Measurements from ENCODE around the gene INCENP. TPM values are rescaled to one million over a fixed set of nuclear protein-coding genes. Genes with fewer than 3 reads are reported as not detected.

INCENP gene
- total and polyA plus RNA-seq, 10 of the 15 experiments (the other 5 are each of a cell fraction or from before 2014, with no cell fraction given), result 1.4 to 96.8 (median 29.0) TPM

- H4K20me1 ChIP-seq (ENCODE audit: control insufficient read depth, insufficient read depth), result no peaks in the 10 kb centered on the region
- no peak overlapping the region for H2AFZ ChIP-seq (ENCODE audit: control insufficient read depth, low read depth, low read length)
- no TSS peak for BruUV-seq (replicated peaks)
- no peak overlapping the region; the same call in 1 of the 2 replicates for H3K4me2 ChIP-seq (ENCODE audit: control insufficient read depth, insufficient read depth)
- no peak for FAIRE-seq
- H3K9ac ChIP-seq (ENCODE audit: control insufficient read depth, insufficient read depth, low read length), result no peak overlapping the region
- H3K4me3 ChIP-seq, result no peak overlapping the region
- TF ChIP-seq FOS (IDR thresholded peaks at IDR 0.05; ENCODE audit: borderline replicate concordance, extremely low read depth, insufficient read length) (no peak), KLF5 (IDR thresholded peaks at IDR 0.05; ENCODE audit: partially characterized antibody) (no peak), RFX5 (IDR thresholded peaks at IDR 0.05; ENCODE audit: low read depth, low read length) (no peak), GATAD2B (conservative IDR thresholded peaks at IDR 0.05; ENCODE audit: low read depth) (no peak), NR2C2 (IDR thresholded peaks at IDR 0.05; ENCODE audit: borderline replicate concordance, control insufficient read depth, insufficient read length, low read depth) (no peak), PRDM15 (CRISPR knock-in tag; IDR thresholded peaks at IDR 0.05) (no peak), BCL3 (IDR thresholded peaks at IDR 0.05; ENCODE audit: borderline replicate concordance, insufficient read depth, low read depth, low read length, poor library complexity, severe bottlenecking) (no peak), CHD1 (IDR thresholded peaks at IDR 0.05; ENCODE audit: low read depth, low read length) (no peak), ZNF622 (IDR thresholded peaks at IDR 0.05) (no peak), NFYB (IDR thresholded peaks at IDR 0.05; ENCODE audit: insufficient read depth, low read depth, low read length) (no peak)
- H3K36me3 ChIP-seq (ENCODE audit: control insufficient read depth in 2 of 2, insufficient read depth in 2 of 2, low read length in 1 of 2), result peaks cover 14 to 35% of the 10 kb centered on the region in 2 experiments; a peak in 3 of 4 replicates
- in situ Hi-C loops (cut with MboI), result no loop called here
- RAD21 ChIA-PET (ENCODE audit: unreplicated experiment), result no interaction called here
- 88% methylated on average over 16 of the region's 16 CpGs for WGBS (ENCODE audit: insufficient coverage, insufficient replicate concordance, low lambda C conversion rate, missing lambda C conversion rate)
- H3K27ac ChIP-seq (ENCODE audit: control insufficient read depth, insufficient read depth), result no peak overlapping the region
- H3K79me2 ChIP-seq (ENCODE audit: control insufficient read depth, insufficient read depth, low read length), result peaks cover 78% of the 10 kb centered on the region
- H3K27me3 ChIP-seq (replicated peaks in 1 of 2; ENCODE audit: control insufficient read depth in 2 of 2, insufficient read depth in 2 of 2, low read length in 1 of 2), result no peaks in the 10 kb centered on the region
- H3K4me1 ChIP-seq (ENCODE audit: control insufficient read depth, insufficient read depth, low read length), result no peaks in the 10 kb centered on the region; the same call in 1 of the 2 replicates
- no peaks in the 10 kb centered on the region for H3K9me3 ChIP-seq (replicated peaks; ENCODE audit: control insufficient read depth, insufficient read depth, low read length)
- no peak for ATAC-seq
- CTCF ChIA-PET, result interaction anchor here (0.9 to 2.1 kb wide), 2 partner anchors 8 to 20 kb away, joined by 3 to 10 read pairs; no protein-coding TSS in a partner anchor
- POLR2A ChIA-PET, result interaction anchor here (0.6 kb wide), 1 partner anchor 225 kb away, joined by 3 read pairs; no protein-coding TSS in a partner anchor
- SMC1A ChIA-PET (ENCODE audit: uncharacterized antibody, unreplicated experiment), result no interaction called here
- intact Hi-C loops (cut with micrococcal nuclease; ENCODE audit: unreplicated experiment), result no loop called here
- no peak for DNase-seq (ENCODE audit: low read depth, low spot score)
These were observed 4.3 kb downstream of the INCENP start for GRCh38 chr11:62127941-62128770.
